SHP77 (cell line): ENCODE data around the gene DPT.

Experiments used
- DNase-seq, 2 experiments: peaks; one replicate each; lab custom pipeline; 2025; lab: John Stamatoyannopoulos, UW

Gene DPT

DNA sequence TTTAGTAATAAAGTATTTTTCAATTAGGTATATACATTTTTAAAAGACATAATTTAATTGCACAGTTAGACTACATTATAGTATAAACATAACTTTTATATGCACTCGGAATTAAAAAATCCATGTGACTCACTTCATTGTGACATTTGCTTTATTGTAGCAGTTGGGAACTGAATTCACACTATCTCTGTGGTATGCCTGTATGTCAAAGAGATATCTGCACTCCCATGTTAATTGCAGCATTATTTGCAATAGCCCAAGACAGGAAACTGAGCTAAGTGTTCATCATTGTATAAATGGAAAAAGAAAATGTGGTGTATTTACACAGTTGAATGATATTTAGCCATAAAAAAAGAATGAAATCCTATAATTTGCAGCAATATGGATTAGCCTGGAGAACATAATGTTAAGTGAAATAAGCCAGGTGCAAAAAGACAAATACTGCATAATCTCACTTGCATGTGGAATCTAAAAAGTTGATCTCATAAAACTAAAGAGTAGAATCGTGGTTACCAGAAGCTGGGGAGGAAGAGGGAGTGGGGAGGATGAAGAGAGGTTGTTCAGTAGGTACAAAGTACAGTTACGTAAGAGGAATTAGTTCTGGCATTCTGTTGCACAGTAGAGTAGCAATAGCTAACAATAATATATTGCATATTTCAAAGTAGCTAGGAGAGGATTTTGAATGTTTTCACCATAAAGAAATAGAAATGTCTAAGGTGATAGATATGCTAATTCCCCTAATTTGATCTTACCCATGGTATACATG is 64.8 kb downstream of the DPT start:
- DNase-seq, result no peak

DNA sequence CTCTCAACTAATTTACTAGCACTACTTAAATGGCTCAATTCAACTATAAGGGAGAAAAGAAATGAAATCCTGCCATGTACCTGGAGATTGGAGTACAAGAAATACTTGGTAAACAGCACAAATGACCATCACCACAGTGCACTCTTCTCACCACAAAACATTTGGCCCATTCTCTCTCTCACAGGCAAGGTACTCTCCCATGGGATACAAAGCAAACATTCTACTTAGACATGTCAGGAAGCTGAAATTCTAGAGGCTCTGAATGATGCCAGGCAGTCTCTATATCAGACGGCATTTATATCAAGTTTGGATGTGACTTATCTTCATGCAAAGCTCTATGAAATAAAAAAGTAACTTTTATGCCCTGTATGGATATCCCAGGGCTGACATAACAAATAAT is 72.5 kb downstream of the DPT start:
- no peak for DNase-seq

DNA sequence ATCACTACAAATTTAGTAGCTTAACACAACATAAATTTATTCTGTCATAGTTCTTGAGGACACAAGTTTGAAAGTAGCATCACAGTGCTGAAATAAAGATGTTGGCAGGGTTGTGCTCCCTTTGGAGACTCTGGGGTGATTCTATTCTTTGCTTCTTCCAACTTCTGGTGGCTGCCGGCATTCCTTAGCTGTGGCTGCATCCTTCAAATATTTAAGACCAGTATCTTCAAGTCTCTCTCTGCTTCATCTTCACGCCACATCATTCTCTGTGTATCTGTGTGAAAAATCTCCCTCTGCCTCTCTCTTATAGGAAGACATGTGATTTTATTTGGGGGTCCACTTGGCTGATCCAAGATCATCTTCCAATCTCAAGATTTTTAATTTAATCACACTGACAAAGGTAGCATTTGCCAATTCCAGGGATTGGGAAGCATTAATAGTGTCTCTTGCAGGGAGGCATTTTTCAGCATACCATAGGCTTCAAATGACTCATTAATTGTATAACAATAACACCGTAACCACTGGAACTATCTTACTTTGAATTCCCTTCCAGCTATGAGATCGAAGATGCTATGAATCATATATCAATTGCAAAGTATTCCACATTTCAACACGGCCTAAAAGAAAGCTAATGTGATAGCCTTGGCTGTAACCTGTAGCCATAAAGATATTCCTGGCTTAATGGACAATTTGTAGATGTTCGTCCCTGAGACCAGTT is 74.6 kb downstream of the DPT start:
- no peak for DNase-seq

DNA sequence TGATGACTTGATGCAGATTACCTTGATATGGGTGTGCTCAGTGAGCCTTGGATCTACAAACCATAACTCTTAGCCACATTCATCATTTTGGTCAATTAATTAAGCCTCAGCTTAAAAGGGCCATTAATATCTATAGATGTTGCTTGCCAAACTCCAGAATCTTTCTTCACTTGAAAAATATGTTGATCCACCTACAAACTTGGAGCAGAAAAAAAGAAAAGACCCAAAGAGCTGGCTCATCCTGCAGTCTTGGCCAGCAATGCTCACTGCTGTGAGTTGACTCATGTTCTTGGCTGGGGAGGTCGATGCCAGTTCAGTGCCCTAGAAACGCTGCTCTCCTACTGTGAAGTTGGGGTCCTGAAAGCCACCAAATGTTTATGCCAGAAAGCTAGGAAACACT is 75.4 kb downstream of the DPT start:
- DNase-seq, result no peak

DNA sequence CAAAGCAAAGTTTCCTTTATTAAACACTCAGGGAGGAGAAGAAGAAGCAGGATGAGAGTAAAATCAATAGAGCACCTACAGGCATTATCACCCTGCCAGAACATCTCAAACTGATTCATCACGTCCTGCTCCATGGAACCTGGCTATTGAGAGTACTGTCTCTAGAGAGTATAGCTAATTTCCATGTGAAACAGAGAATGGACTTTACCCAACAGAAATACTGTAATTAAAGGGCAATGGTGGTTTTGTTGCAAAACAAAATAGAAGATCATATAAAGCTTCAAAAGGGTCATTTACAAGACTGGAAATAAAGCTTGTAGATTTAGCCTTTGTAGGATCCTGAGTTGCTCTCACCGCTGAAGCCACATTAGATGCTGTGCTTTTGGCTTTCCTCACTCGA is 83.3 kb downstream of the DPT start:
- no peak for DNase-seq
